GM18508 (cell line): ENCODE results near the gene PRB3.

Experiments
- ATAC-seq: cut with Tn5 transposase; IDR thresholded peaks from one replicate; pipeline ENCODE4 v1.9.1; 2021; ENCODE audit warnings: moderate number of reproducible peaks; ENCODE audit not compliant: insufficient read depth, unreplicated experiment

Gene PRB3

DNA sequence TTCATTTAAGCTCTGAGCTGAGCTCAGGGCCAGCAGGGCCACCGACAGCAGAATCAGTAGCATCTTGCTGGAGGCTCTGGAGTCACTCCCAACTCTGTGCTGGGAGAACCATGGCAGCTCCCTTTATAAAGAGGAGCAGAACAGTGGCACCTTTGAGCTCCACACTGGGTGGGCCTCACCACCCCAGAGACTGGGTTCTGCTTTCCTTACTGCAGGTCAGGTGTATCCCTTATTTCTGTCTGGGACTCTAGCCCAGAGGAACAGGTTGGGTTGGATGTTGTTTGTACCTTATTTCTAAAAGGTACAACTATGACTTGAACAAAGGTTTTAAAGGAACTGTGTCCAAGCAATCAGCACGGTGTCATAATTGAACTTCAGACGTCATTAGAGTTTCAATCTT lies at the start of gene PRB3:
Gene PRB3 (minus strand): TSS at position 101 of the 400 bp plus-strand sequence. CDS start 38 bp downstream, at position 63.
- no peak for ATAC-seq

DNA sequence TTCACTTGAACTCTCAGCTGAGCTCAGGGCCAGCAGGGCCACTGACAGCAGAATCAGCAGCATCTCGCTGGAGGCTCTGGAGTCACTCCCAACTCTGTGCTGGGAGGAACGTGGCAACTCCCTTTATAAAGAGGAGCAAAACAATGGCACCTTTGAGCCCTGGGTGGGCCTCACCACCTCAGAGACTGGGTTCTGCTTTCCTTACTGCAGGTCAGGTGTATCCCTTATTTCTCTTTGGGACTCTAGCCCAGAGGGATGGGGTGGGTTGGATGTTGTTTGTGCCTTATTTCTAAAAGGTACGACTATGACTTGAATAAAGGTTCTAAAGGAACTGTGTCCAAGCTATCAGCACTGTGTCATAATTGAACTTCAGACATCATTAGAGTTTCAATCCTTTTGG lies 40.8 kb upstream of the PRB3 start, which contains the start of gene PRB4:
Gene PRB4 (minus strand): TSS at position 101 of the 400 bp plus-strand sequence. CDS start 38 bp downstream, at position 63.
- ATAC-seq, result no peak

DNA sequence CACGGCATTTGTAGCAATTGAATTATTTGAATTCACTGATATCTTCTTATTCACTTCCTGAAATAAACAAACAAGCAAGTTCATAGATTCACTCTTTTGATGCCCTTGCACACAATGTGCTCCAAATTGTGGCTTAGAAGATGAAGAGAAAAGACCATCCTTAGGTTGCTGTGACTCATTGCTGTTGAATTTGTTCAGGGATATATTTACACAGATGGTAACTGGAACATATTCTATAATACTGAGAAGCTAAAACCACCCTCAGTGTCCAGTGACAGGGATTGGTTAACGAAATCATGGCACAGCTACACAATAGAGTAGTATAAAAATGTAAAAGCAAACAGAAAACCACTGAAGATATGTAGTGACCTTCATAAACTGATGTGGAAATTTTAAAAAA lies 37.6 kb upstream of the PRB3 start:
- no peak for ATAC-seq

DNA sequence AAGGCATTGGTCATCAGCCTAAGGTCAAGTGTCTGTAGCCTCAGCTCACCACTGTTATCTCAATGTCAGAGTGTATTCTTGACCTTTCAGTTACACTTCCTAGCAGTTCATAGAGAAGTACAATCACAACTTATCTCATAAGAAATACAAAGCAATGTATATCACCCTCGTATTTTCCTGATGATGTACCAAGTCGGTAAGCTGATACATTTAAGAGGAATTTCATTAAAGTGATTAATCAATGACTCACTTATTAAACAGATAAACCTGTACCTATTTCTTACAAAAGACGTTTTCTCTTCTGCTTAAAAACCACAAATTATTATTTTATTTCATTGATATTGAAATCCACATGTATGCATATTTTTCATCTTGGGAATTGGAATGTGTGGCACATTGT lies 3.9 kb upstream of the PRB3 start:
- no peak for ATAC-seq

DNA sequence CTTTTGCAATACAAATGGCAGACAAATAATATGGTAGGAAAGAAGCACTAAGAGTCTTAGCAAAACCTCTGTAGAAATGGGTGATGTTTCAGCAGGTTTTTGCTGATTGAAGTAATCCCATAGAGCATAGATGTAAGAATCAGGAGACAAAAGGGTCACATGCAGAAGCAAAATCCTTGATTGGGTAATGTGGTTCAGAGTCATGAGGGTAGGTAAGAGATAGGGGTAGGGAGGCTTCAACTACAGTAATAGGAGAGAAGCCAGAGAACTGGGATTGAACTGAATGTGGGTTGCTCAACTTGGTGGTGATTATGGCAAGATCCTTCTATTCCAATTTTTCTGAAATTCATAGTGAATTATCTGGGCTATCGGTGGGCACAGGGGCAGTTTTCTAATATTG lies 5.0 kb downstream of the PRB3 start:
- ATAC-seq, result no peak

DNA sequence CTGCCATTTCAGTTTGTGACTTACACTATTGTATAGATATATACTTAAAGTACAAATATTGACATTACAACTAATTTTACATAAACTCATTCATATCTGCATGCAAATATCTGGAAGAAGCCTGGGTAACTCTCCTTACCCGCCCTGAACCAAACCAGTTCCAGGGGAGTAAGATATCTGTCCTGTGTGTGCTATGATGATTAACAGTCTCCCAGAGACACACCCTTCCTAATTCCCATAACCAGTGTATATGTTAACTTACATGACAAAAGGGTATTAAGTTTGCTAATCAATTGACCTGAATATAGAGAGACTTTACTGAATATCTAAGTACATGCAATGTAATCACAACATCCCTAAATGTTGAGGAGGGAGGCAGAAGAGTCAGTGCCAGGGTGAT lies 23.0 kb downstream of the PRB3 start:
- no peak for ATAC-seq

DNA sequence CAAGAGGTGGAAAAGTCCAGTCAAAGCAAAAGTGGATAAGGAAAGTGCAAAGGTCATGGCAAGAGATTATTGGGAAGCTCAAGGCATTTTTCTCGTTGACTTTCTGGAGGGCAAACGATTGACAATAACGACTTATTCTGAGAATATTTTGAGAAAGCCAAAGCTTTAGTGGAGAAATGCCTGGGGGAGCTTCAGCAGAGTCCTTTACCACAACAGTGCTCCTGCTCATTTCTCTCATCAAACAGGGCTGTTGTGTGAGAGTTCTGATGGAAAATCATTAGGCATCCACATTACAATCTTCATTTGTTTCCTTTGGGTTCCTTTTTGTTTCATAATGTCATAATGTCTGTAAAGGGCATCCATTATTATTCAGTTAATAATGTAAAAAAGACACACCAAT lies 26.9 kb downstream of the PRB3 start:
- ATAC-seq, result no peak

DNA sequence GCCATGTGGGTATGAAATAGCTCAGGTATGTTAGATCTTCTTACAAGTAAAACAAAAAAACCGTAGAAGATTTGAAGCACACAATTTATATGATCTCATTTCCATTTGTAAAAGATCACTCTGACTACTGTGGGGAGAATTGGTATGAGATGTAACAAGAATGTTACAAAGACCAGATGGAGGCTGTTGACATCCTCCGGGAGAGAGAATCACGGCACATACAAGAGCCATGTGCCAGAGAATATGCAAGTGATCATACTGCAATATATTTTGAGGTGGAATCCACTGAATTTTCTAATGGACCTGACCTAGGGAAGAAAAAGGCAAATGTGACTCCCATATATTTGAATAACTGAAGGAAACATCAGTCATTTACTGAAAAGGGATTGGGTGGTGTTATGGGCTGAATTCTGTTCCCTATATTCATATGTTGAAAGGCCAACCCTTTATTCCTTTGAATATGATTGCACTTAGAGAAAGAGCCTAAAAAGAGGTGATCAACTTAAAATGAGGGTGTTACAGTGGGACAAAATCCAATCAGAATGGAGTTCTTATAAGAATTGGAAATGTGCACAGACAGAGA lies 29.1 kb downstream of the PRB3 start:
- no peak for ATAC-seq

DNA sequence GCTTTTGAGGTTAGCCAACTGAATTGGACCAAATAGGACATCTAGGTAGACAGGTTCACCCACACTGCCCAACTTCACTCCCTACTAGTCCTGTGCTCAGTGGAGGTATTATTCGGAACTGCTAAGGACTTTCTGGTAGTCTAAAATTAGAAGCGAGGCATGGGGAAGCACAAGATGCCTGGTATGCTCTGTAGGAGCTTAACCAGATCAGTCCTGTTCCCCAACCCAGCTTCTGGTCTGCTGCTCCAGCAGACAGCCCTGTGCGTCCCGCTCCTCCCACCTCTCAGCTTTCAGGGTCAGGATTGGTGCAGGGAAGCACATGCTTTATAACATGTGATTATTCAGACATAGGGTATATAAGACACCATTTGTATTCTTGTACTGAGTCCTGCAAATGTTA lies 31.2 kb downstream of the PRB3 start:
- no peak for ATAC-seq

DNA sequence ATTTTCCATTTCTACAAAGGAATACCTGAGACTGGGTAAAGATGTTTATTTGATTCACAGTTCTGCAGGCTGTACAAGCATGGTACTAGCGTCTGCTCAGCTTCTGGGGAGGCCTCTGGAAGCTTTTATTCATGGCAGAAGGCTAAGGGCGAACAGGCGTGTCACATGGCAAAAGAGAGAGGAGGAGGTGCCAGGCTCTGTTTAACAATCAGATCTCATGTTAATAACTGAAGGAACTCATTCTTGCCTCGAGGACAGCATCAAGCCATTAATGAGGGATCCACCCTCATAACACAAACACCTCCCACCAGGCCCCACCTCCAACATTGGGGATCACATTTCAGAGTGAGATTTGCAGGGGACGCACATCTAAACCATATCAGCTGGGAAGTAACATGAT lies 36.0 kb downstream of the PRB3 start:
- no peak for ATAC-seq

DNA sequence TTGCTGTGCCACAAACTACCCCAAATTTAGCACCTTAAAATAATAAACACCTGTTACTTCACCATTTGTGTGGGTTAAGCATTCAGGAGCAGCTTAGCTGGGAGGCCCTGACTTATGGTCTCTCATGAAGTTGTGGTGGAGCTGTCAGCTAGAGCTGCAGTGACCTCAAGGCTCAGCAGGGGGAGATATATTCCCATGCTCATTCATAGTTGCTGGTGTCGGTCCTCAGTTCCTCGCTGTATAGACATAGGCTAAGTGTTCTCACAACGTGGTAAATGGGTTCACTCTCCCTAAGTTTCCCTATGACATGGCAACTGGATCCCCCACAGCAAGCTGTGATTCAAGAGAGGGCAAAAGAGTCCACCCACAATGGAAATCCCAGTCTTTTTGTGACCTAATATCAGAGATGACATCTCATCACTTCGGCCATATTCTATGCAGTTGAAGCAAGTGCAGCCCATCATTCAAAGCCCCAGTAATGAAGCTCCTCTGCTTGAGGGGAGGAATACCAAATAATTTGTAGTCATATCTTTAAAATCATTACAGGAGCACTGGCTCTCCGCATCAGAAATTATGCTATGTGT lies 41.1 kb downstream of the PRB3 start:
- no peak for ATAC-seq

DNA sequence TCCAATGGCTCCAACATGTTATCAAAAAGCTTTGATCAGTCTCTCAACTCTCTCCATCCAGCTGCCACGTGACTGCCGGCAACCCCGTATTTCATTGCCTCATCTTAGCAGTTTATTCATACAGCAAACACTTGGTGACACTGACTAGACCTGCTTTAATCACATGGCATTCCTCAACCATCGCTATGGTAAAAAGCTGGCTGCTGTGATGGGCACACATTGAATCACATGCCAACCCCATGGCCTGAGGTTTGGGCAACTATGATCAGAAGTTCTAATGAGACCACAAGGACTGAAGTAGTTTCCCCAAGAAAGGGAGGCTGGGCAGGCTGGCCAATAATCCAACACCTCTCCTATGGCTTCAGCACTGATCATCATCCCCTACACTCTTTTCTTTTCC lies 42.1 kb downstream of the PRB3 start:
- no peak for ATAC-seq
